ENCODE results near the gene UBE2J1. TPM values are rescaled to one million over a fixed set of nuclear protein-coding genes. Genes with fewer than 3 reads are reported as not detected.

Gene UBE2J1
- total RNA-seq, 2 experiments from 2014 or later: 34.7 to 34.9 TPM

DNA sequence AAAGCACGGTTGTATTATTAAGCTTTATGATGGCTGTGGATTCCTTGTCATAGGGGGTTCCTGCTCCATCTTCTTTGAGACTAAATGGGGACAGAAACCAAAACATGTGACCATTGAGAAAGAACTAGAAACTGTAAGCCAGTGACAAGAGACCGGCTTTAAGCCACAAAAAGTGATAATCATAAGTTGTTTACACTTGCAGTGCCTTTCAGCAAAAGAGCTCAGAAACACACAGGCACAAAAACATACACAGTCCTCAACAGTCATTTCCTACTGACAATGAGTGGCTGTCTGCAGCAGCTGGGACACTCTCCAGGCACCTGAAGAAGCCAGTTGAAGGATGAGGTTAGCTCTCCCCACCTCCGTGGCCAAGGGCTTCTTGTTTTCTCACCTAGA is 20.0 kb upstream of the UBE2J1 start:
- no peak overlapping the region for H3K4me3 Mint-ChIP-seq
- no peak for ATAC-seq (ENCODE audit: poor library complexity)
- CTCF ChIA-PET: interaction anchor here (0.5 to 2.9 kb wide), 31 partner anchors 8 to 1445 kb away, joined by 3 to 29 read pairs (median 4); partner anchors contain the start of genes LYRM2, RNGTT and UBE2J1
- no peaks in the 10 kb centered on the region for H3K9me3 Mint-ChIP-seq
- Histone ChIP-seq H3K4me3 (ENCODE audit: low read length) (no peak overlapping the region), H3K27me3 (ENCODE audit: control insufficient read depth in 1 of 2, insufficient read depth in 2 of 2, low read length in 2 of 2) (no peaks in the 10 kb centered on the region), H3K9me3 (ENCODE audit: control insufficient read depth in 1 of 2, insufficient read depth in 1 of 2, low read length in 2 of 2) (no peaks in the 10 kb centered on the region), H3K4me1 (ENCODE audit: insufficient read depth, low read length) (peaks cover 17% of the 10 kb centered on the region), H3K36me3 (ENCODE audit: insufficient read depth, low read length) (no peaks in the 10 kb centered on the region), H3K27ac (ENCODE audit: low read depth in 1 of 2, low read length in 2 of 2) (peak overlapping the region in 1 of 2 donors; percentile 32)
- peaks cover 27% of the 10 kb centered on the region for H3K4me1 Mint-ChIP-seq (ENCODE audit: low read depth)
- TF ChIP-seq, protein P1, sequence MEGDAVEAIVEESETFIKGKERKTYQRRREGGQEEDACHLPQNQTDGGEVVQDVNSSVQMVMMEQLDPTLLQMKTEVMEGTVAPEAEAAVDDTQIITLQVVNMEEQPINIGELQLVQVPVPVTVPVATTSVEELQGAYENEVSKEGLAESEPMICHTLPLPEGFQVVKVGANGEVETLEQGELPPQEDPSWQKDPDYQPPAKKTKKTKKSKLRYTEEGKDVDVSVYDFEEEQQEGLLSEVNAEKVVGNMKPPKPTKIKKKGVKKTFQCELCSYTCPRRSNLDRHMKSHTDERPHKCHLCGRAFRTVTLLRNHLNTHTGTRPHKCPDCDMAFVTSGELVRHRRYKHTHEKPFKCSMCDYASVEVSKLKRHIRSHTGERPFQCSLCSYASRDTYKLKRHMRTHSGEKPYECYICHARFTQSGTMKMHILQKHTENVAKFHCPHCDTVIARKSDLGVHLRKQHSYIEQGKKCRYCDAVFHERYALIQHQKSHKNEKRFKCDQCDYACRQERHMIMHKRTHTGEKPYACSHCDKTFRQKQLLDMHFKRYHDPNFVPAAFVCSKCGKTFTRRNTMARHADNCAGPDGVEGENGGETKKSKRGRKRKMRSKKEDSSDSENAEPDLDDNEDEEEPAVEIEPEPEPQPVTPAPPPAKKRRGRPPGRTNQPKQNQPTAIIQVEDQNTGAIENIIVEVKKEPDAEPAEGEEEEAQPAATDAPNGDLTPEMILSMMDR (IDR thresholded peaks at IDR 0.05): no peak
- POLR2A ChIA-PET: interaction anchor here (0.9 to 2.4 kb wide), 9 partner anchors 11 to 390 kb away, joined by 3 to 13 read pairs (median 4); partner anchors contain the start of genes PNRC1, RRAGD and UBE2J1
- H3K27ac Mint-ChIP-seq: peak overlapping the region; percentile 79
- DNase-seq: peak in 2 of 14 experiments; percentile 8 to 12
- intact Hi-C loops (cut with DNase I, micrococcal nuclease): loop anchor here (2.0 to 5.0 kb wide), 3 partner anchors 16 to 1105 kb away; no protein-coding TSS in a partner anchor
- H3K36me3 Mint-ChIP-seq (ENCODE audit: low read depth): no peaks in the 10 kb centered on the region
- no peaks in the 10 kb centered on the region for H3K27me3 Mint-ChIP-seq

DNA sequence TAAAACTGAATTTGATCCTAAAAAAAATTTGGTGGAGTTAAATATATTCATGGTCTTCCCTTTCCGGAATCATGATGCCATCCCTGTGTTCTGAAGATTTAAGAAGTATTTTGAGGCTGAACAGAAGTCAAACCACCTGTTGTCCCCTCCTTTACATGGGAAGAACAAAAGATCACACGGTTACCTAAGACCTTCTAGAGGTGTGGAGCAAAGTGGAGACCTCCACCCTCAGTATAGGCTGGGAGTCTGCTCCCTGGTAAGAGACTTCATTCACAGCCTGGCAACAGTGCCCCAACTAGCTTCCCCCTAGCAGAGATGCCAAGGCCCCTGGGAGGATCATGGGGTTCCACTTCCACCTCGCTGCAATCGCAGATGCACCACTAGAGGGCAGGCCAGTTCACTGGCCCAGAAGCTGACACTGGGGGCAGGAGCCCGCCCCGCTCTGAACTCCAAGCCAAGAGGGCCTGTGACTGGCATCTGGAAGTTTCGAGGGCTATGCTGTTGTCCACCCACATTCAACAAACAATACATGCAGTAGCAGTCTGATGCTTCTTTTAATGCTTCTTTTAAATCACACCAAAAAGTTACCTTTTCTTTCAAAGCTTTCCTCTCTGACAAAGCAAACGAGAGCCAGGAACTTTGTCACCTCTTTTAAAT is 19.5 kb upstream of the UBE2J1 start:
- H3K27me3 ChIP-seq (ENCODE audit: control insufficient read depth in 1 of 2, insufficient read depth in 2 of 2, low read length in 2 of 2): no peaks in the 10 kb centered on the region
- DNase-seq: peak; percentile 64 to 89 (median 76)
- ChIA-PET POLR2A (interaction anchor here (0.9 to 2.4 kb wide), 9 partner anchors 10 to 389 kb away, joined by 3 to 13 read pairs (median 4); partner anchors contain the start of genes PNRC1, RRAGD and UBE2J1), CTCF (interaction anchor here (0.5 to 2.9 kb wide), 35 partner anchors 9 to 1446 kb away, joined by 3 to 29 read pairs (median 3); partner anchors contain the start of genes LYRM2, RNGTT and UBE2J1)
- Mint-ChIP-seq H3K4me3 (no peak overlapping the region), H3K36me3 (ENCODE audit: low read depth) (no peaks in the 10 kb centered on the region), H3K4me1 (ENCODE audit: low read depth) (peaks cover 27% of the 10 kb centered on the region), H3K9me3 (no peaks in the 10 kb centered on the region), H3K27me3 (no peaks in the 10 kb centered on the region), H3K27ac (peak overlapping the region; percentile 79)
- ATAC-seq (ENCODE audit: poor library complexity): peak; percentile 65
- H3K27ac ChIP-seq (ENCODE audit: low read depth in 1 of 2, low read length in 2 of 2): peak overlapping the region in 1 of 2 donors; percentile 32
- intact Hi-C loops (cut with DNase I, micrococcal nuclease): loop anchor here (2.0 to 5.0 kb wide), 5 partner anchors 15 to 1105 kb away; no protein-coding TSS in a partner anchor
- H3K4me1 ChIP-seq (ENCODE audit: insufficient read depth, low read length): peaks cover 17% of the 10 kb centered on the region
- TF ChIP-seq, protein P1 (IDR thresholded peaks at IDR 0.05): peak; percentile 97
- no peak overlapping the region for H3K4me3 ChIP-seq (ENCODE audit: low read length)
- no peaks in the 10 kb centered on the region for H3K36me3 ChIP-seq (ENCODE audit: insufficient read depth, low read length)
- H3K9me3 ChIP-seq (ENCODE audit: control insufficient read depth in 1 of 2, insufficient read depth in 1 of 2, low read length in 2 of 2): no peaks in the 10 kb centered on the region

DNA sequence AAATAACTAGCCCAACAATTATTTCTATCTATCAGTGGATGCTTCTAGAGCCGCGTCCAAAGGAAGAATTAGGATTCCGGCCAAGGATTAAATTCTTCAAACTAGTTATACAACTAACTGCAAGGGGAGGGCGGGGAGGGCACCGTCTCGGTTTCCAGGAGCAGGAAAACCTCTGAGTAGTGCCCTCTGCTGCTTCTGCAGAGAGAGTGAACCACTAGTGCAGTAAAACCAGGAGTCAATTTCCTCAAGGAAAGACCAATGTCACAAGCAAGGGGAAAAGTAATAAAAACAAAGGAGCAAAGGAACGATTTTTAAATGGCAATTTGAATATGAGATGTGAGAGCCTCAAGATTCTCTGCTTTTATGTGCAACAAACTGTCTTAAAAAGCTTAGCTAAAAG is 16.5 kb upstream of the UBE2J1 start:
- H3K9me3 Mint-ChIP-seq: no peaks in the 10 kb centered on the region
- TF ChIP-seq, protein P1 (IDR thresholded peaks at IDR 0.05): no peak
- no peak overlapping the region for H3K4me3 ChIP-seq (ENCODE audit: low read length)
- H3K36me3 Mint-ChIP-seq (ENCODE audit: low read depth): no peaks in the 10 kb centered on the region
- no peak overlapping the region for H3K27ac Mint-ChIP-seq
- ChIA-PET POLR2A (no interaction called here), CTCF (interaction anchor here (1.9 kb wide), 1 partner anchor 386 kb away, joined by 6 read pairs; no protein-coding TSS in a partner anchor)
- H3K9me3 ChIP-seq (ENCODE audit: control insufficient read depth in 1 of 2, insufficient read depth in 1 of 2, low read length in 2 of 2): no peaks in the 10 kb centered on the region
- H3K27me3 Mint-ChIP-seq: no peaks in the 10 kb centered on the region
- peaks cover 9% of the 10 kb centered on the region for H3K4me1 ChIP-seq (ENCODE audit: insufficient read depth, low read length)
- H3K4me3 Mint-ChIP-seq: no peak overlapping the region
- H3K4me1 Mint-ChIP-seq (ENCODE audit: low read depth): peaks cover 27% of the 10 kb centered on the region
- DNase-seq (no peak), ATAC-seq (ENCODE audit: poor library complexity) (no peak)
- intact Hi-C loops (cut with DNase I, micrococcal nuclease): no loop called here
- no peaks in the 10 kb centered on the region for H3K27me3 ChIP-seq (ENCODE audit: control insufficient read depth in 1 of 2, insufficient read depth in 2 of 2, low read length in 2 of 2)
- H3K36me3 ChIP-seq (ENCODE audit: insufficient read depth, low read length): no peaks in the 10 kb centered on the region
- no peak overlapping the region for H3K27ac ChIP-seq (ENCODE audit: low read depth in 1 of 2, low read length in 2 of 2)

Measured in CD4-positive, alpha-beta T cell (primary cell).